ENCODE results near the gene FNDC3A.

- TF ChIP-seq CTCF (IDR thresholded peaks at IDR 0.05; ENCODE audit: insufficient read depth, low read length, poor library complexity, severe bottlenecking) (no peak), EZH2phosphoT487 (conservative IDR thresholded peaks at IDR 0.05; ENCODE audit: low read length) (no peak)
These were observed 242.3 kb downstream of the FNDC3A start for GRCh38 chr13:49217962-49218492.
